GM12878 (cell line): ENCODE data around the gene MAZ. TPM values are rescaled to one million over a fixed set of nuclear protein-coding genes. Genes with fewer than 3 reads are reported as not detected.

Experiments used
- ATF7 ChIP-seq: fragments of 450-650 bp; IDR thresholded peaks from 2 replicates; pipeline ENCODE4 v1.6.1; 2016; ENCODE audit warnings: low read depth, mild to moderate bottlenecking
- CHD1 ChIP-seq: IDR thresholded peaks from 2 replicates; pipeline ENCODE4 v1.6.1; 2012; ENCODE audit warnings: low read depth, low read length, improper control_type of control experiment
- CREM ChIP-seq: IDR thresholded peaks from 2 replicates; pipeline ENCODE4 v1.6.1; 2014; ENCODE audit warnings: antibody characterized with exemption, low read depth
- DPF2 ChIP-seq: fragments of 450-650 bp; IDR thresholded peaks from 2 replicates; pipeline ENCODE4 v1.6.1; 2017; ENCODE audit warnings: mild to moderate bottlenecking
- ETV6 ChIP-seq, 2 experiments: fragments of 450-650 bp in 1 of 2; IDR thresholded peaks in 1 of 2; conservative IDR thresholded peaks in 1 of 2; 2 replicates each; pipeline ENCODE4 v1.6.1; 2014; ENCODE audit warnings: antibody characterized with exemption in 1 of 2, borderline replicate concordance in 1 of 2, low read depth in 1 of 2, mild to moderate bottlenecking in 1 of 2, moderate library complexity in 1 of 2
- FOS ChIP-seq: IDR thresholded peaks from 3 replicates; pipeline ENCODE4 v1.6.1; 2011; ENCODE audit warnings: borderline replicate concordance; ENCODE audit not compliant: insufficient read length; ENCODE audit errors: extremely low read depth
- FOXK2 ChIP-seq: fragments of 450-650 bp; IDR thresholded peaks from 2 replicates; pipeline ENCODE4 v1.6.1; 2017; ENCODE audit warnings: mild to moderate bottlenecking, moderate library complexity
- FOXM1 ChIP-seq: IDR thresholded peaks from 2 replicates; pipeline ENCODE4 v1.6.1; 2012; ENCODE audit warnings: low read depth, mild to moderate bottlenecking, inconsistent platforms, low read length, moderate library complexity
- JUNB ChIP-seq: IDR thresholded peaks from 2 replicates; pipeline ENCODE4 v1.6.1; 2016; ENCODE audit warnings: antibody characterized with exemption, mild to moderate bottlenecking
- MEF2A ChIP-seq: IDR thresholded peaks from 2 replicates; pipeline ENCODE4 v1.6.1; 2011; ENCODE audit warnings: low read depth, mild to moderate bottlenecking, low read length, moderate library complexity; ENCODE audit not compliant: insufficient read depth
- MEF2B ChIP-seq: fragments of 450-650 bp; IDR thresholded peaks from 2 replicates; pipeline ENCODE4 v1.6.1; 2018; ENCODE audit warnings: mild to moderate bottlenecking, moderate library complexity; ENCODE audit not compliant: partially characterized antibody, poor library complexity, severe bottlenecking
- NFXL1 ChIP-seq: fragments of 450-650 bp; IDR thresholded peaks from 2 replicates; pipeline ENCODE4 v1.6.1; 2017; ENCODE audit warnings: antibody characterized with exemption, mild to moderate bottlenecking, borderline replicate concordance
- RBBP5 ChIP-seq: fragments of 200-600 bp; sonication (generic); conservative IDR thresholded peaks from 2 replicates; pipeline ENCODE4 v1.6.1; 2016
- SIX5 ChIP-seq: IDR thresholded peaks from 2 replicates; pipeline ENCODE4 v1.6.1; 2011; ENCODE audit warnings: mild to moderate bottlenecking, low read depth, low read length, moderate library complexity; ENCODE audit not compliant: severe bottlenecking
- SRF ChIP-seq, 2 experiments: IDR thresholded peaks; 2 replicates each; pipeline ENCODE4 v1.6.1; 2011; ENCODE audit warnings: low read depth in 2 of 2, low read length in 2 of 2, mild to moderate bottlenecking in 1 of 2, moderate library complexity in 1 of 2
- TBL1XR1 ChIP-seq: IDR thresholded peaks from 2 replicates; pipeline ENCODE4 v1.6.1; 2012; ENCODE audit warnings: low read depth, low read length, improper control_type of control experiment
- YY1 ChIP-seq: IDR thresholded peaks from 2 replicates; pipeline ENCODE4 v1.6.1; 2011; ENCODE audit warnings: low read depth, mild to moderate bottlenecking, low read length
- ZNF207 ChIP-seq: fragments of 450-650 bp; IDR thresholded peaks from 2 replicates; pipeline ENCODE4 v1.6.1; 2014; ENCODE audit warnings: antibody characterized with exemption, mild to moderate bottlenecking, borderline replicate concordance
- polyA plus RNA-seq, 11 experiments: library from polyadenylated mRNA; depleted of rRNA in 4 of 11; unstranded in 6 of 11; stranded (reverse) in 5 of 11; fragments of >200 nt; fragmentation: Nextera tagmentation in 4 of 11; fragmentation: Illumina TruSeq in 1 of 11; extraction: Ambion mirVana in 4 of 11; extraction: Trizol in 1 of 11; gene quantifications; 1 replicate in 1 of 11; 2 replicates in 10 of 11; pipeline versions ENCODE4 v1.2.1 to v1.2.3, GENCODE V29; 2011 to 2016; ENCODE audit warnings: inconsistent platforms in 2 of 11, missing spikeins in 2 of 11, low read depth in 1 of 11
- total RNA-seq, 4 experiments: library from RNA; depleted of rRNA in 3 of 4; stranded (reverse); fragments of >200 nt in 3 of 4; fragmentation: Illumina TruSeq in 1 of 4; extraction: Trizol in 1 of 4; gene quantifications; 2 replicates each; pipeline versions ENCODE4 v1.2.1 to v1.2.3, GENCODE V29; 2013 to 2021
- TF ChIP-seq, protein P1 (sequence below): fragments of 450-650 bp; IDR thresholded peaks from 2 replicates; pipeline ENCODE4 v1.6.1; 2016; ENCODE audit warnings: mild to moderate bottlenecking
- TF ChIP-seq, protein P2 (sequence below): IDR thresholded peaks from 2 replicates; pipeline ENCODE4 v1.6.1; 2012; ENCODE audit warnings: improper control_type of control experiment, low read depth, low read length; ENCODE audit not compliant: insufficient replicate concordance
- TF ChIP-seq, protein P3 (sequence below): IDR thresholded peaks from 2 replicates; pipeline ENCODE4 v1.6.1; 2011; ENCODE audit warnings: low read depth, mild to moderate bottlenecking, low read length, moderate library complexity, borderline replicate concordance; ENCODE audit errors: extremely low read depth
- TF ChIP-seq, protein P4 (sequence below): IDR thresholded peaks from 2 replicates; pipeline ENCODE4 v1.6.1; 2012; ENCODE audit warnings: low read depth, low read length, improper control_type of control experiment

The MAZ gene
- total and polyA plus RNA-seq, 10 of the 15 experiments (the other 5 are each of a cell fraction or from before 2014, with no cell fraction given), result 23.9 to 309 (median 116) TPM

DNA sequence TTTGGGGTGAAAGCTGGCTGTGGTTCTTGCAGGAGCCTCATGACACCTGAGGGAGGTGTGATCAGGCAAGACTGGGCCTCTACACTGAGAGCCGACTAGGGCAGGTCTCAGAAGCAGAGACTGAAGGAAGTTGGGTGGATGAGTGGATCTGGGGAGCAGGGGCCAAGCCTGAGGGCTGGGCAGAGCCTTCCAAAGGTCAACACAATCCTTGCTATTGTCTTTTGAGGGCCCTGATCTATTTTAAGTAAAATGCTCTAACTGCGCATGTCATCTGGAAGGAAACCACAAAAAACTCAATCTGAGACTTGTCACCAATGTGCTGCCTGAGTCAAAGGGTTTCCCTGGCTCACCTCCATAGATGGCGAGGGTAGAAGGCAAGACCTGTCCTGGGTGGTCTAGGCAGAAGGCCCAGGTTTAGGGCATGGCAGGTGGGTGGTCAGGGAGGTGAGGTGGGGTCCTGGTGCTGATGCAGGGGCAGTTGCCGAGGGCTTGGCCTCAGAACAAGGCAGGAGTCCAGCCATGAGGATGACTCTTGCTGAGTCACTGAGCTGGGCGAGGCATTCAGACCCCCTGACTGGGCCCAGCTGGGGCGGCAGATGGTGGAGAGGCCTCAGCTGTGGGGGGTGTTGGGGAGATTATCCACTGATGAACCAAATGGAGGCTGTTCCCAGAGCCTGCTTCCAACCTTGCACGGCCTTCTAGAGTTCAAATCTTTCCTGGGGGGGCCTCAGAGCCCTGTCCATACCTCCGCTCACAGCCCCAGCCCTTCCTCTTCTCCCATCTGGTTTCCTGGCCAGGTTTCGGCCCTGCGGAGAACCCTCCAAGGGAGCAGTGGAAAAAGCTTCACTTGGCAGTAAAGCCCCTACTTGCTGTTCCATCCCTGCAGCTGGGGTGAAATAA, 19.1 kb downstream of the MAZ start (continued):
- TF ChIP-seq, protein P1, sequence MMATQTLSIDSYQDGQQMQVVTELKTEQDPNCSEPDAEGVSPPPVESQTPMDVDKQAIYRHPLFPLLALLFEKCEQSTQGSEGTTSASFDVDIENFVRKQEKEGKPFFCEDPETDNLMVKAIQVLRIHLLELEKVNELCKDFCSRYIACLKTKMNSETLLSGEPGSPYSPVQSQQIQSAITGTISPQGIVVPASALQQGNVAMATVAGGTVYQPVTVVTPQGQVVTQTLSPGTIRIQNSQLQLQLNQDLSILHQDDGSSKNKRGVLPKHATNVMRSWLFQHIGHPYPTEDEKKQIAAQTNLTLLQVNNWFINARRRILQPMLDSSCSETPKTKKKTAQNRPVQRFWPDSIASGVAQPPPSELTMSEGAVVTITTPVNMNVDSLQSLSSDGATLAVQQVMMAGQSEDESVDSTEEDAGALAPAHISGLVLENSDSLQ, result no peak
- no peak for TF ChIP-seq ETV6 (conservative IDR thresholded peaks at IDR 0.05 in 1 of 2, IDR thresholded peaks at IDR 0.05 in 1 of 2; ENCODE audit: borderline replicate concordance in 1 of 2, low read depth in 1 of 2)
- TF ChIP-seq, protein P2, sequence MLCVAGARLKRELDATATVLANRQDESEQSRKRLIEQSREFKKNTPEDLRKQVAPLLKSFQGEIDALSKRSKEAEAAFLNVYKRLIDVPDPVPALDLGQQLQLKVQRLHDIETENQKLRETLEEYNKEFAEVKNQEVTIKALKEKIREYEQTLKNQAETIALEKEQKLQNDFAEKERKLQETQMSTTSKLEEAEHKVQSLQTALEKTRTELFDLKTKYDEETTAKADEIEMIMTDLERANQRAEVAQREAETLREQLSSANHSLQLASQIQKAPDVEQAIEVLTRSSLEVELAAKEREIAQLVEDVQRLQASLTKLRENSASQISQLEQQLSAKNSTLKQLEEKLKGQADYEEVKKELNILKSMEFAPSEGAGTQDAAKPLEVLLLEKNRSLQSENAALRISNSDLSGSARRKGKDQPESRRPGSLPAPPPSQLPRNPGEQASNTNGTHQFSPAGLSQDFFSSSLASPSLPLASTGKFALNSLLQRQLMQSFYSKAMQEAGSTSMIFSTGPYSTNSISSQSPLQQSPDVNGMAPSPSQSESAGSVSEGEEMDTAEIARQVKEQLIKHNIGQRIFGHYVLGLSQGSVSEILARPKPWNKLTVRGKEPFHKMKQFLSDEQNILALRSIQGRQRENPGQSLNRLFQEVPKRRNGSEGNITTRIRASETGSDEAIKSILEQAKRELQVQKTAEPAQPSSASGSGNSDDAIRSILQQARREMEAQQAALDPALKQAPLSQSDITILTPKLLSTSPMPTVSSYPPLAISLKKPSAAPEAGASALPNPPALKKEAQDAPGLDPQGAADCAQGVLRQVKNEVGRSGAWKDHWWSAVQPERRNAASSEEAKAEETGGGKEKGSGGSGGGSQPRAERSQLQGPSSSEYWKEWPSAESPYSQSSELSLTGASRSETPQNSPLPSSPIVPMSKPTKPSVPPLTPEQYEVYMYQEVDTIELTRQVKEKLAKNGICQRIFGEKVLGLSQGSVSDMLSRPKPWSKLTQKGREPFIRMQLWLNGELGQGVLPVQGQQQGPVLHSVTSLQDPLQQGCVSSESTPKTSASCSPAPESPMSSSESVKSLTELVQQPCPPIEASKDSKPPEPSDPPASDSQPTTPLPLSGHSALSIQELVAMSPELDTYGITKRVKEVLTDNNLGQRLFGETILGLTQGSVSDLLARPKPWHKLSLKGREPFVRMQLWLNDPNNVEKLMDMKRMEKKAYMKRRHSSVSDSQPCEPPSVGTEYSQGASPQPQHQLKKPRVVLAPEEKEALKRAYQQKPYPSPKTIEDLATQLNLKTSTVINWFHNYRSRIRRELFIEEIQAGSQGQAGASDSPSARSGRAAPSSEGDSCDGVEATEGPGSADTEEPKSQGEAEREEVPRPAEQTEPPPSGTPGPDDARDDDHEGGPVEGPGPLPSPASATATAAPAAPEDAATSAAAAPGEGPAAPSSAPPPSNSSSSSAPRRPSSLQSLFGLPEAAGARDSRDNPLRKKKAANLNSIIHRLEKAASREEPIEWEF, result no peak
- TF ChIP-seq SRF (IDR thresholded peaks at IDR 0.05; ENCODE audit: low read depth in 2 of 2, low read length in 2 of 2), result peak in 1 of 2 experiments; percentile 44; a peak in 1 of 4 replicates
- TF ChIP-seq, protein P3, sequence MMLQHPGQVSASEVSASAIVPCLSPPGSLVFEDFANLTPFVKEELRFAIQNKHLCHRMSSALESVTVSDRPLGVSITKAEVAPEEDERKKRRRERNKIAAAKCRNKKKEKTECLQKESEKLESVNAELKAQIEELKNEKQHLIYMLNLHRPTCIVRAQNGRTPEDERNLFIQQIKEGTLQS, result no peak
- no peak for TF ChIP-seq ATF7
- TF ChIP-seq CHD1, result no peak
- no peak for TF ChIP-seq CREM
- no peak for TF ChIP-seq DPF2
- TF ChIP-seq TBL1XR1, result no peak
- TF ChIP-seq, protein P4, sequence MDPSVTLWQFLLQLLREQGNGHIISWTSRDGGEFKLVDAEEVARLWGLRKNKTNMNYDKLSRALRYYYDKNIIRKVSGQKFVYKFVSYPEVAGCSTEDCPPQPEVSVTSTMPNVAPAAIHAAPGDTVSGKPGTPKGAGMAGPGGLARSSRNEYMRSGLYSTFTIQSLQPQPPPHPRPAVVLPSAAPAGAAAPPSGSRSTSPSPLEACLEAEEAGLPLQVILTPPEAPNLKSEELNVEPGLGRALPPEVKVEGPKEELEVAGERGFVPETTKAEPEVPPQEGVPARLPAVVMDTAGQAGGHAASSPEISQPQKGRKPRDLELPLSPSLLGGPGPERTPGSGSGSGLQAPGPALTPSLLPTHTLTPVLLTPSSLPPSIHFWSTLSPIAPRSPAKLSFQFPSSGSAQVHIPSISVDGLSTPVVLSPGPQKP, result no peak
- TF ChIP-seq RBBP5, result no peak
- TF ChIP-seq NFXL1, result no peak
- no peak for TF ChIP-seq FOXM1
- no peak for TF ChIP-seq ZNF207
- peak; percentile 13 for TF ChIP-seq MEF2B
- peak; percentile 66 for TF ChIP-seq JUNB
- no peak for TF ChIP-seq SIX5
- no peak for TF ChIP-seq MEF2A
- no peak for TF ChIP-seq FOXK2
- no peak for TF ChIP-seq FOS
- peak; percentile 50; the same call in 1 of the 2 replicates for TF ChIP-seq YY1
